ENCODE measurements around the gene MGLL. TPM values are rescaled to one million over a fixed set of nuclear protein-coding genes. Genes with fewer than 3 reads are reported as not detected.

The MGLL gene
- polyA plus RNA-seq, 1 experiment: 108 TPM

GRCh38 chr3:127785711-127786265 is 36.5 kb downstream of the MGLL start:
- ChIA-PET CTCF (interaction anchor here (1.1 to 1.4 kb wide), 2 partner anchors 19 to 90 kb away, joined by 3 to 5 read pairs; no protein-coding TSS in a partner anchor), POLR2A (no interaction called here)
- no peak for DNase-seq (ENCODE audit: low read depth)
- Histone ChIP-seq H3K36me3 (ENCODE audit: control insufficient read depth, insufficient read depth, low read length) (peaks cover 3% of the 10 kb centered on the region; the same call in 1 of the 2 replicates), H3K4me3 (ENCODE audit: low read depth, low read length) (no peak overlapping the region), H3K27me3 (ENCODE audit: control insufficient read depth, insufficient read depth, low read length) (no peaks in the 10 kb centered on the region)
- no peak for TF ChIP-seq CTCF (IDR thresholded peaks at IDR 0.05; ENCODE audit: insufficient read depth, low read depth, low read length)

- CTCF ChIA-PET: interaction anchor here (0.6 to 1.4 kb wide), 4 partner anchors 20 to 812 kb away, joined by 3 to 5 read pairs (median 3); no protein-coding TSS in a partner anchor
- no peak for TF ChIP-seq CTCF (IDR thresholded peaks at IDR 0.05; ENCODE audit: insufficient read depth, low read depth, low read length)
- H3K36me3 ChIP-seq (ENCODE audit: control insufficient read depth, insufficient read depth, low read length): peaks cover 3% of the 10 kb centered on the region; the same call in 1 of the 2 replicates
- POLR2A ChIA-PET: interaction anchor here (0.6 kb wide), 1 partner anchor 32 kb away, joined by 3 read pairs; no protein-coding TSS in a partner anchor
- H3K4me3 ChIP-seq (ENCODE audit: low read depth, low read length): no peak overlapping the region
- no peaks in the 10 kb centered on the region for H3K27me3 ChIP-seq (ENCODE audit: control insufficient read depth, insufficient read depth, low read length)
- no peak for DNase-seq (ENCODE audit: low read depth)
These were observed 37.2 kb downstream of the MGLL start for GRCh38 chr3:127784865-127785710.

GRCh38 chr3:127784283-127784682 is 38.0 kb downstream of the MGLL start:
- ChIA-PET CTCF (interaction anchor here (1.0 kb wide), 2 partner anchors 35 to 40 kb away, joined by 3 read pairs; no protein-coding TSS in a partner anchor), POLR2A (no interaction called here)
- TF ChIP-seq CTCF (IDR thresholded peaks at IDR 0.05; ENCODE audit: insufficient read depth, low read depth, low read length): no peak
- H3K4me3 ChIP-seq (ENCODE audit: low read depth, low read length): no peak overlapping the region
- H3K27me3 ChIP-seq (ENCODE audit: control insufficient read depth, insufficient read depth, low read length): no peaks in the 10 kb centered on the region
- no peak for DNase-seq (ENCODE audit: low read depth)
- peaks cover 5% of the 10 kb centered on the region for H3K36me3 ChIP-seq (ENCODE audit: control insufficient read depth, insufficient read depth, low read length)

- POLR2A ChIA-PET: no interaction called here
- CTCF ChIA-PET: interaction anchor here (1.0 kb wide), 1 partner anchor 35 kb away, joined by 3 read pairs; no protein-coding TSS in a partner anchor
- Histone ChIP-seq H3K4me3 (ENCODE audit: low read depth, low read length) (no peak overlapping the region), H3K27me3 (ENCODE audit: control insufficient read depth, insufficient read depth, low read length) (no peaks in the 10 kb centered on the region), H3K36me3 (ENCODE audit: control insufficient read depth, insufficient read depth, low read length) (peaks cover 5% of the 10 kb centered on the region)
- TF ChIP-seq CTCF (IDR thresholded peaks at IDR 0.05; ENCODE audit: insufficient read depth, low read depth, low read length): no peak
- DNase-seq (ENCODE audit: low read depth): no peak
These were observed 38.6 kb downstream of the MGLL start for GRCh38 chr3:127783642-127784160.

- no peak for TF ChIP-seq CTCF (IDR thresholded peaks at IDR 0.05; ENCODE audit: insufficient read depth, low read depth, low read length)
- DNase-seq (ENCODE audit: low read depth): no peak
- no peaks in the 10 kb centered on the region for H3K27me3 ChIP-seq (ENCODE audit: control insufficient read depth, insufficient read depth, low read length)
- ChIA-PET CTCF (interaction anchor here (1.0 to 4.5 kb wide), 4 partner anchors 8 to 93 kb away, joined by 3 to 16 read pairs (median 6); no protein-coding TSS in a partner anchor), POLR2A (interaction anchor here (0.6 kb wide), 1 partner anchor 42 kb away, joined by 23 read pairs; no protein-coding TSS in a partner anchor)
- H3K36me3 ChIP-seq (ENCODE audit: control insufficient read depth, insufficient read depth, low read length): peaks cover 5% of the 10 kb centered on the region
- no peak overlapping the region for H3K4me3 ChIP-seq (ENCODE audit: low read depth, low read length)
These were observed 39.1 kb downstream of the MGLL start for GRCh38 chr3:127783166-127783565.

Data from BJ (cell line).